H9 (cell line): ENCODE results near the gene ZMYND12. TPM values are rescaled to one million over a fixed set of nuclear protein-coding genes. Genes with fewer than 3 reads are reported as not detected.

Experiments used
- DNase-seq: peaks from one replicate; pipeline ENCODE4 v3.0.0-alpha.2; 2017
- H2AFZ ChIP-seq: one replicate; pipeline ENCODE4 v1.6.1; 2013; ENCODE audit warnings: mild to moderate bottlenecking, low read length, control low read depth, moderate library complexity
- H2AK5ac ChIP-seq: 2 replicates; pipeline ENCODE4 v1.6.1; 2013; ENCODE audit warnings: low read length, control low read depth, mixed read lengths; ENCODE audit not compliant: insufficient read length
- H2BK120ac ChIP-seq: one replicate; pipeline ENCODE4 v1.6.1; 2013; ENCODE audit warnings: low read depth, mild to moderate bottlenecking, low read length, control low read depth, inconsistent platforms; ENCODE audit not compliant: poor library complexity, severe bottlenecking
- H2BK12ac ChIP-seq: 2 replicates; pipeline ENCODE4 v1.6.1; 2013; ENCODE audit warnings: low read length, control low read depth, mixed read lengths, low read depth; ENCODE audit not compliant: insufficient read length
- H2BK15ac ChIP-seq: 2 replicates; pipeline ENCODE4 v1.6.1; 2013; ENCODE audit warnings: low read depth, low read length, control low read depth
- H2BK20ac ChIP-seq: one replicate; pipeline ENCODE4 v1.6.1; 2013; ENCODE audit warnings: low read depth, mild to moderate bottlenecking, low read length, control low read depth, inconsistent platforms; ENCODE audit not compliant: poor library complexity, severe bottlenecking
- H2BK5ac ChIP-seq: 2 replicates; pipeline ENCODE4 v1.6.1; 2013; ENCODE audit warnings: low read length, control low read depth, mixed read lengths; ENCODE audit not compliant: insufficient read length
- H3K14ac ChIP-seq: 2 replicates; pipeline ENCODE4 v1.6.1; 2013; ENCODE audit warnings: low read length, control low read depth; ENCODE audit not compliant: insufficient read depth
- H3K18ac ChIP-seq: 2 replicates; pipeline ENCODE4 v1.6.1; 2013; ENCODE audit warnings: low read depth, mild to moderate bottlenecking, mixed read lengths, low read length, control low read depth; ENCODE audit not compliant: insufficient read length
- H3K23ac ChIP-seq: 2 replicates; pipeline ENCODE4 v1.6.1; 2013; ENCODE audit warnings: low read length, control low read depth, mixed read lengths, low read depth; ENCODE audit not compliant: insufficient read length
- H3K23me2 ChIP-seq: 2 replicates; pipeline ENCODE4 v1.6.1; 2013; ENCODE audit warnings: low read depth, mild to moderate bottlenecking, mixed read lengths, low read length, control low read depth; ENCODE audit not compliant: insufficient read length, poor library complexity, severe bottlenecking
- H3K27ac ChIP-seq: 2 replicates; pipeline ENCODE4 v1.5.1; 2013; ENCODE audit warnings: low read length, control low read depth, mixed read lengths, low read depth; ENCODE audit not compliant: insufficient read length
- H3K27me3 ChIP-seq: 2 replicates; pipeline ENCODE4 v1.6.1; 2013; ENCODE audit warnings: low read length, control low read depth, inconsistent platforms; ENCODE audit not compliant: insufficient read depth
- H3K4ac ChIP-seq: 2 replicates; pipeline ENCODE4 v1.6.1; 2013; ENCODE audit warnings: low read depth, mild to moderate bottlenecking, control low read depth, inconsistent platforms, low read length, moderate library complexity
- H3K4me1 ChIP-seq: 2 replicates; pipeline ENCODE4 v1.6.1; 2013; ENCODE audit warnings: low read length, control low read depth, inconsistent platforms; ENCODE audit not compliant: insufficient read depth
- H3K4me2 ChIP-seq: 2 replicates; pipeline ENCODE4 v1.6.1; 2013; ENCODE audit warnings: low read length, control low read depth, mixed read lengths; ENCODE audit not compliant: insufficient read length, insufficient read depth
- H3K56ac ChIP-seq: 2 replicates; pipeline ENCODE4 v1.6.1; 2013; ENCODE audit warnings: low read depth, mild to moderate bottlenecking, mixed read lengths, low read length, control low read depth; ENCODE audit not compliant: insufficient read length
- H3K79me1 ChIP-seq: 2 replicates; pipeline ENCODE4 v1.6.1; 2013; ENCODE audit warnings: low read depth, mild to moderate bottlenecking, moderate library complexity, low read length, control low read depth, inconsistent platforms; ENCODE audit not compliant: insufficient read depth, poor library complexity, severe bottlenecking
- H3K79me2 ChIP-seq: 2 replicates; pipeline ENCODE4 v1.6.1; 2013; ENCODE audit warnings: low read length, control low read depth, inconsistent platforms; ENCODE audit not compliant: insufficient read depth
- H3K9ac ChIP-seq: 2 replicates; pipeline ENCODE4 v1.6.1; 2013; ENCODE audit warnings: low read length, control low read depth, mixed read lengths; ENCODE audit not compliant: insufficient read length; ENCODE audit errors: extremely low read depth
- H3K9me3 ChIP-seq: one replicate; pipeline ENCODE4 v1.6.1; 2013; ENCODE audit warnings: low read depth, low read length, inconsistent platforms; ENCODE audit not compliant: control insufficient read depth
- H3T11ph ChIP-seq: one replicate; pipeline ENCODE4 v1.6.1; 2013; ENCODE audit warnings: mild to moderate bottlenecking, low read length, control low read depth, inconsistent platforms
- H4K20me1 ChIP-seq: one replicate; pipeline ENCODE4 v1.6.1; 2013; ENCODE audit not compliant: control insufficient read depth, insufficient read length, insufficient read depth
- H4K5ac ChIP-seq: 2 replicates; pipeline ENCODE4 v1.6.1; 2013; ENCODE audit warnings: low read depth, mild to moderate bottlenecking, mixed read lengths, low read length, control low read depth; ENCODE audit not compliant: insufficient read length
- H4K8ac ChIP-seq: replicated peaks from 2 replicates; pipeline ENCODE4 v1.6.1; 2013; ENCODE audit warnings: low read length, control low read depth, mixed read lengths, low read depth; ENCODE audit not compliant: insufficient read length
- H4K91ac ChIP-seq: 2 replicates; pipeline ENCODE4 v1.6.1; 2013; ENCODE audit warnings: low read depth, mild to moderate bottlenecking, moderate library complexity, mixed read lengths, low read length, control low read depth; ENCODE audit not compliant: insufficient read length
- H3K27ac Mint-ChIP-seq, 3 experiments: 2 replicates in 2 of 3; 3 replicates in 1 of 3; pipeline ENCODE4 v1.8.0; 2020 to 2021; ENCODE audit warnings: mixed read lengths in 3 of 3, mild to moderate bottlenecking in 1 of 3, moderate library complexity in 1 of 3
- H3K27me3 Mint-ChIP-seq: 2 replicates; pipeline ENCODE4 v1.8.0; 2021; ENCODE audit warnings: low read depth, mild to moderate bottlenecking, moderate library complexity, mixed read lengths
- H3K36me3 Mint-ChIP-seq, 3 experiments: 2 replicates in 2 of 3; 3 replicates in 1 of 3; pipeline ENCODE4 v1.8.0; 2020 to 2021; ENCODE audit warnings: low read depth in 3 of 3, mixed read lengths in 3 of 3; ENCODE audit not compliant: insufficient read depth in 1 of 3
- H3K4me1 Mint-ChIP-seq, 2 experiments: 2 replicates each; pipeline ENCODE4 v1.8.0; 2020; ENCODE audit warnings: mixed read lengths in 2 of 2
- H3K4me3 Mint-ChIP-seq, 2 experiments: 2 replicates in 1 of 2; 3 replicates in 1 of 2; pipeline ENCODE4 v1.8.0; 2020 to 2021; ENCODE audit warnings: mild to moderate bottlenecking in 2 of 2, mixed read lengths in 2 of 2, moderate library complexity in 1 of 2
- H3K9me3 Mint-ChIP-seq, 2 experiments: 2 replicates in 1 of 2; 3 replicates in 1 of 2; pipeline ENCODE4 v1.8.0; 2020; ENCODE audit warnings: mild to moderate bottlenecking in 2 of 2, mixed read lengths in 2 of 2, moderate library complexity in 1 of 2
- WGBS: extraction: QIAGEN DNeasy Blood & Tissue Kit; methylation state at CpG from one replicate; pipeline ENCODE4 v1.1.7; 2013; ENCODE audit warnings: missing lambda C conversion rate, low lambda C conversion rate, mixed read lengths; ENCODE audit not compliant: insufficient read length; ENCODE audit errors: extremely low coverage; 5-methylcytosine and 5-hydroxymethylcytosine counted together
- total RNA-seq: library from RNA; stranded (reverse); gene quantifications from 2 replicates; pipeline ENCODE4 v1.2.1, GENCODE V29; 2021
- TF ChIP-seq, protein P1 (sequence below): fragments of 200-600 bp; sonication (generic); conservative IDR thresholded peaks from 3 replicates; pipeline ENCODE4 v1.8.0; 2021; ENCODE audit warnings: antibody characterized with exemption, mild to moderate bottlenecking

The ZMYND12 gene
- total RNA-seq, 1 experiment from 2014 or later = 0.42 TPM

DNA sequence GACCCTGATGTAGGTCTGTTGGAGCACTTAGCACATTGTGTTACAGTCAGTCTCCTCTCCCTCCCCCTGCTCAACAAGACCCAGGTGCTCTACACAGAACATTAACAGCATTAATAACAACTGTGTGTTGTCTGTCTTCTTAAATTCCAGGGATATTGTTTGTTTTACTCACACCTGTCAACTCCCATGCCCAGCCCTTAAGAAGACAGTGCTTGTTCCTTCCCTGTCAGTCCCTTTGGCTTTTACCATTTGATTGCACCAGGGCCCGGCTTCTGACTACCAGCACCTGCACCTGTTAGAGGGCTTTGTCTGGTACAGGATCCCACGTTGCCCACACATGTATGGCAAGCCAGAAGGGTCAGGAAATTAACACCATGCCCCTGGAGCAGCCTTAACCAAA lies 63.6 kb downstream of the ZMYND12 start:
- no peaks in the 10 kb centered on the region for H3K27me3 Mint-ChIP-seq
- no peak overlapping the region for H2AFZ ChIP-seq
- H3K4me1 Mint-ChIP-seq = no peaks in the 10 kb centered on the region
- no peak overlapping the region for H3K18ac ChIP-seq
- no peaks in the 10 kb centered on the region for H3K36me3 Mint-ChIP-seq
- no peak overlapping the region for H2BK5ac ChIP-seq
- H3K4me3 Mint-ChIP-seq = no peak overlapping the region
- no CpG with 5 or more reads among the region's 2 CpGs for WGBS
- no peak overlapping the region for H2BK12ac ChIP-seq
- no peaks in the 10 kb centered on the region for H4K20me1 ChIP-seq
- no peak overlapping the region for H2BK120ac ChIP-seq
- no peak overlapping the region for H3K9ac ChIP-seq
- H3K27ac Mint-ChIP-seq = no peak overlapping the region
- no peaks in the 10 kb centered on the region for H3K27me3 ChIP-seq
- H3K56ac ChIP-seq = no peak overlapping the region
- H3K9me3 Mint-ChIP-seq = no peaks in the 10 kb centered on the region
- no peak overlapping the region for H2BK20ac ChIP-seq
- H3K9me3 ChIP-seq = no peaks in the 10 kb centered on the region
- H3K4ac ChIP-seq = no peak overlapping the region
- no peak overlapping the region for H2AK5ac ChIP-seq
- H3K4me1 ChIP-seq = no peaks in the 10 kb centered on the region
- H3K23me2 ChIP-seq = no peaks in the 10 kb centered on the region
- no peak overlapping the region for H3K27ac ChIP-seq
- DNase-seq = no peak
- no peak overlapping the region for H4K5ac ChIP-seq
- no peak overlapping the region for H3T11ph ChIP-seq
- H4K91ac ChIP-seq = no peak overlapping the region
- no peak overlapping the region for H3K4me2 ChIP-seq
- no peak overlapping the region for H4K8ac ChIP-seq
- no peak overlapping the region for H3K23ac ChIP-seq
- H3K14ac ChIP-seq = no peak overlapping the region
- TF ChIP-seq, protein P1, sequence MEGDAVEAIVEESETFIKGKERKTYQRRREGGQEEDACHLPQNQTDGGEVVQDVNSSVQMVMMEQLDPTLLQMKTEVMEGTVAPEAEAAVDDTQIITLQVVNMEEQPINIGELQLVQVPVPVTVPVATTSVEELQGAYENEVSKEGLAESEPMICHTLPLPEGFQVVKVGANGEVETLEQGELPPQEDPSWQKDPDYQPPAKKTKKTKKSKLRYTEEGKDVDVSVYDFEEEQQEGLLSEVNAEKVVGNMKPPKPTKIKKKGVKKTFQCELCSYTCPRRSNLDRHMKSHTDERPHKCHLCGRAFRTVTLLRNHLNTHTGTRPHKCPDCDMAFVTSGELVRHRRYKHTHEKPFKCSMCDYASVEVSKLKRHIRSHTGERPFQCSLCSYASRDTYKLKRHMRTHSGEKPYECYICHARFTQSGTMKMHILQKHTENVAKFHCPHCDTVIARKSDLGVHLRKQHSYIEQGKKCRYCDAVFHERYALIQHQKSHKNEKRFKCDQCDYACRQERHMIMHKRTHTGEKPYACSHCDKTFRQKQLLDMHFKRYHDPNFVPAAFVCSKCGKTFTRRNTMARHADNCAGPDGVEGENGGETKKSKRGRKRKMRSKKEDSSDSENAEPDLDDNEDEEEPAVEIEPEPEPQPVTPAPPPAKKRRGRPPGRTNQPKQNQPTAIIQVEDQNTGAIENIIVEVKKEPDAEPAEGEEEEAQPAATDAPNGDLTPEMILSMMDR = no peak
- no peaks in the 10 kb centered on the region for H3K79me2 ChIP-seq
- no peaks in the 10 kb centered on the region for H3K79me1 ChIP-seq
- no peak overlapping the region for H2BK15ac ChIP-seq
